Panc1 (cell line): ENCODE results near the gene SH2D2A.

ENCODE experiments used
- CTCF ChIP-seq: fragments of 450-650 bp; IDR thresholded peaks from 2 replicates; pipeline ENCODE4 v1.5.1; 2017; ENCODE audit warnings: mild to moderate bottlenecking
- POLR2AphosphoS5 ChIP-seq: IDR thresholded peaks from 2 replicates; pipeline ENCODE4 v1.6.1; 2012; ENCODE audit warnings: mild to moderate bottlenecking, low read depth, low read length, moderate library complexity
- SIN3A ChIP-seq: IDR thresholded peaks from 2 replicates; pipeline ENCODE4 v1.6.1; 2012; ENCODE audit warnings: low read depth, mild to moderate bottlenecking, low read length, moderate library complexity, borderline replicate concordance; ENCODE audit not compliant: insufficient read depth
- TCF7L2 ChIP-seq: IDR thresholded peaks from 2 replicates; pipeline ENCODE4 v1.6.1; 2011; ENCODE audit warnings: mild to moderate bottlenecking, low read depth, low read length, inconsistent platforms
- TF ChIP-seq, protein P1 (sequence below), 2 experiments: IDR thresholded peaks; 2 replicates each; pipeline ENCODE4 v1.6.1; 2011 to 2012; ENCODE audit warnings: low read depth in 2 of 2, control low read depth in 1 of 2, low read length in 1 of 2, mild to moderate bottlenecking in 1 of 2, moderate library complexity in 1 of 2; ENCODE audit not compliant: insufficient read depth in 1 of 2

- TF ChIP-seq CTCF (no peak), POLR2AphosphoS5 (no peak), TCF7L2 (no peak), SIN3A (no peak)
- TF ChIP-seq, protein P1, sequence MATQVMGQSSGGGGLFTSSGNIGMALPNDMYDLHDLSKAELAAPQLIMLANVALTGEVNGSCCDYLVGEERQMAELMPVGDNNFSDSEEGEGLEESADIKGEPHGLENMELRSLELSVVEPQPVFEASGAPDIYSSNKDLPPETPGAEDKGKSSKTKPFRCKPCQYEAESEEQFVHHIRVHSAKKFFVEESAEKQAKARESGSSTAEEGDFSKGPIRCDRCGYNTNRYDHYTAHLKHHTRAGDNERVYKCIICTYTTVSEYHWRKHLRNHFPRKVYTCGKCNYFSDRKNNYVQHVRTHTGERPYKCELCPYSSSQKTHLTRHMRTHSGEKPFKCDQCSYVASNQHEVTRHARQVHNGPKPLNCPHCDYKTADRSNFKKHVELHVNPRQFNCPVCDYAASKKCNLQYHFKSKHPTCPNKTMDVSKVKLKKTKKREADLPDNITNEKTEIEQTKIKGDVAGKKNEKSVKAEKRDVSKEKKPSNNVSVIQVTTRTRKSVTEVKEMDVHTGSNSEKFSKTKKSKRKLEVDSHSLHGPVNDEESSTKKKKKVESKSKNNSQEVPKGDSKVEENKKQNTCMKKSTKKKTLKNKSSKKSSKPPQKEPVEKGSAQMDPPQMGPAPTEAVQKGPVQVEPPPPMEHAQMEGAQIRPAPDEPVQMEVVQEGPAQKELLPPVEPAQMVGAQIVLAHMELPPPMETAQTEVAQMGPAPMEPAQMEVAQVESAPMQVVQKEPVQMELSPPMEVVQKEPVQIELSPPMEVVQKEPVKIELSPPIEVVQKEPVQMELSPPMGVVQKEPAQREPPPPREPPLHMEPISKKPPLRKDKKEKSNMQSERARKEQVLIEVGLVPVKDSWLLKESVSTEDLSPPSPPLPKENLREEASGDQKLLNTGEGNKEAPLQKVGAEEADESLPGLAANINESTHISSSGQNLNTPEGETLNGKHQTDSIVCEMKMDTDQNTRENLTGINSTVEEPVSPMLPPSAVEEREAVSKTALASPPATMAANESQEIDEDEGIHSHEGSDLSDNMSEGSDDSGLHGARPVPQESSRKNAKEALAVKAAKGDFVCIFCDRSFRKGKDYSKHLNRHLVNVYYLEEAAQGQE (IDR thresholded peaks at IDR 0.05; ENCODE audit: insufficient read depth in 1 of 2, low read depth in 2 of 2, low read length in 1 of 2), result no peak
Measured at GRCh38 chr1:156839426-156840109, 22.9 kb upstream of the SH2D2A start.
